HG03457 (cell line): Measurements from ENCODE around the gene TEX13C.
A peak's percentile ranks its signal among the peaks of the same experiment; 100 is the strongest.
"Not testable (repeated sequence)": the region's sequence is repeated elsewhere in the genome, so short reads cannot be mapped to it uniquely, and the experiment has no call there.

Source experiments
- ATAC-seq: cut with Tn5 transposase; IDR thresholded peaks from one replicate; pipeline ENCODE4 v1.9.1; 2021; ENCODE audit warnings: moderate number of reproducible peaks; ENCODE audit not compliant: unreplicated experiment

TEX13C gene

DNA sequence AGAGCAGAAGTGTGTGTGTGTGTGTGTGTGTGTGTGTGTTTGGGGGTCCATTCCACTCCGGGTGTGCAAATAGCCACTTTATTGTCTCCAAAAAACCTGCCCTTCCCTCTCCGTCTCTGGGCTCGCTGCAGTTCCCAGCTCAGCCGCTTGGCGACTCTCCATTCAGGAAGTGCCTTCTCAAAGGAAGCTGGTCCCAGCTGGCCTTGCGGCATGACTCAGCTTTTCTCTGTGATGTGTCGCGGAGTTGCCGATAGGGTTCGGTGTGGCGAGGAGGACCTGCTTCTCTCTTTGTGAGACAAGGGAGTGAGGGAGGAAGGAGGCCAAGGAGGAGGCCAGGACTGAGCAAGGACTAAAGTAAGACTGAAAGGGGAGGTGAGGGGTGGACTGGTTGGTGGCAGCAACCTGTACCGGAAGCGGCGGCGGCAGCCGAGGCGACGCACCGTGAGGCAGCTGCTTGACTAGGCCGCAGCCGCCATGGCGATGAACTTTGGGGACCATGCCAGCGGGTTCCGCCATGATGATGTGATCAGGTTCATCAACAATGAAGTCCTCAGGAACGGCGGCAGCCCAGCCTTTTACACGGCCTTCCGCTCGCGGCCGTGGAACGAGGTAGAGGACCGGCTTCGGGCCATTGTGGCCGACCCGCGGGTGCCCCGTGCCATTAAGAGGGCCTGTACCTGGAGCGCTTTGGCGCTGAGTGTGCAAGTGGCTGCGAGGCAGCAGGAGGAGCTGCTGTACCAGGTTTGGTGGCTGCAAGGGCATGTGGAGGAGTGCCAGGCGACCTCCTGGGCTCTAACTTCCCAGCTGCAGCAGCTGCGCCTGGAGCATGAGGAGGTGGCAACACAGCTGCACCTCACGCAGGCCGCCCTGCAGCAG lies at the start of gene TEX13C:
TEX13C (plus strand) TSS at position 226 of the 876 bp plus-strand sequence; CDS start at position 475, 249 bp downstream.
- no peak for ATAC-seq

DNA sequence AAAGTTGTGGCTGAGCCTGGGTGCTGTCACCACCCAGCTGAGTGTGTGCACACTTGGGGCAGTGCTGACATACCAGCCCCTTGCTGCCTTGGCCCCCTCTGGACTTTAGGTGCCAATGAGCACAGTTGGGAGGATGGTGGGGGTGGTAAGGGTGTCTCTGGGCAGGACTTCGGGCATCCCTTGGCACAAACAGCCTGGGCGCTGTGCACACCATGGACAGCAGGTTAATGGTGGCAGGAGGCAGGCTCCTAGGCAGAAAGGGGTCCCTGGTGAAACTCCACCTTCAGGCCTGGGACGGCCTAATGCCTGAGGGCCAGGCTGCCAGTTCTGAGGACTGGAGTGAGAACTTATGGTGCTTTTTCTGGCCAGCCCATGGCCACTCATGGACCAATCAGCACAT lies 32.4 kb upstream of the TEX13C start:
- ATAC-seq: no peak

DNA sequence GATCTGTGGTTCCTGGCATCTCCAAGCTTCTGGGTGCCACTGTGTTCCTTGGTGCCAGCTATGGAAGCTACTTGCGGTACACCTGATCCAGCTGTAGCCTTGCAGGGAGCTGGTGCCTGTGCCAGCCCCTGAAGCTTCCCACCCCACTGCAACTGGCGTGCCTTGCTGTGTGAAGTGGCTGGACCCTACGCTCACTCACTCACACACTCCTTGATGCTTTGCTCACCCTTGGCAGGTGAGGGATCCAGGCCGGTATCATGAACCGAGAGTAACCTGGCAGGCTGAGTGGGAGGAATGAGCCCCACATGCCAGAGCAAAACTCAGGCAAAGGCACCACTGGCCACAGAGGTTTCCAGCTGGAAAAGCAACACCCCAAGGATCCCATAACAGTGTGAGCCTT lies 31.3 kb upstream of the TEX13C start:
- no peak for ATAC-seq

DNA sequence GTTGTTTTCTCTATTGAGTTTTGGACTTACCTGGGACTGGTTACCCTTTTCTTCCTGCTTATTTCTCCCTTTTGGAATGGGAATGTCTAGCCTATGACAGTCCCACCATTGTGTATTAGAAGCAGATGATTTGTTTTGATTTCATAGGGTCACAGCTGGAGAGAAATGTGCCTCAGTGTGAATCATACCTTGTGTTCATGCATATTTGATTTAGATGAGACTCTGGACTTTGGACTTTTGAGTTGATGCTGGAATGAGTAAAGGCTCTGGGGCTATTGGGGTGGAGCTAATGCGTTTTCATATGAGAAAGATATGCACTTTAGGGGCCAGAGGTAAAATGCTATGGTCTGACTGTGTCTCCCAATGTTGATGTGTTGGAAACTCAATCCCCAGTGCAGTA lies 30.5 kb upstream of the TEX13C start:
- no peak for ATAC-seq

DNA sequence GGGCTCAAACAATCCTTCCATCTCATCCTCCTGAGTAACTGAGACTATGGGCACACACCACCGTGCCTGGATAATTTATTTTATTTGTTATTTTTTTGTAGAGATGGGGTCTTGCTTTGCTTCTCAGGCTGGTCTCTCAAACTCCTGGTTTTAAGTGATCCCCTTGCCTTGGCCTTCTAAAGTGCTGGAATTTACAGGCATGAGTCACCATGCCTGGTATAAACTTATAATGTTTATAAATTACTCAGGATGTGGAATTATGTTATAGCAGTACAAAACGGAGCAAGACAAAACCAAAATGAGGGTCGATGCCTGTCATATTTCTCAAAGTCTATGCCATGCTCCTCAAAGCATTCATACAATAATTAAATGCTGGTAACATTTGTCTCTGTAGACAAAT lies 29.8 kb upstream of the TEX13C start:
- ATAC-seq: no peak

DNA sequence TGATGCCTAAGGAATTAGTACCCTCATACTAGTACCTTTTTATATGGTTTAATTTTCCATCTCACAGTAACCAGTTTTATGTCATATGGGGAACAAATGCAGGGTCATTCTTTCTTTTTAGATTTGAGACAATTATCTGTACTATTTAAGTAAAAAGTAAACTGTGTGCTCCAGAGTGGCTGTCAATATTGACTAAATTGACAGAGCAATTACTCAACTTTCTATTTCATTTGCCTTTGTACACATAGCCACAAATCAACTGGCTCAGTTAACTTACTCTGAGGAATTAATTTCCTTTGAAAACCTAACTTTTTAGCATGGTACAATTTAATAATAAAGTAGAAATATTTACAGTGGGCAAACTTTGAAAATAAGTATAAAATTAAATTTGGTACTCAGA lies 28.5 kb upstream of the TEX13C start:
- no peak for ATAC-seq

DNA sequence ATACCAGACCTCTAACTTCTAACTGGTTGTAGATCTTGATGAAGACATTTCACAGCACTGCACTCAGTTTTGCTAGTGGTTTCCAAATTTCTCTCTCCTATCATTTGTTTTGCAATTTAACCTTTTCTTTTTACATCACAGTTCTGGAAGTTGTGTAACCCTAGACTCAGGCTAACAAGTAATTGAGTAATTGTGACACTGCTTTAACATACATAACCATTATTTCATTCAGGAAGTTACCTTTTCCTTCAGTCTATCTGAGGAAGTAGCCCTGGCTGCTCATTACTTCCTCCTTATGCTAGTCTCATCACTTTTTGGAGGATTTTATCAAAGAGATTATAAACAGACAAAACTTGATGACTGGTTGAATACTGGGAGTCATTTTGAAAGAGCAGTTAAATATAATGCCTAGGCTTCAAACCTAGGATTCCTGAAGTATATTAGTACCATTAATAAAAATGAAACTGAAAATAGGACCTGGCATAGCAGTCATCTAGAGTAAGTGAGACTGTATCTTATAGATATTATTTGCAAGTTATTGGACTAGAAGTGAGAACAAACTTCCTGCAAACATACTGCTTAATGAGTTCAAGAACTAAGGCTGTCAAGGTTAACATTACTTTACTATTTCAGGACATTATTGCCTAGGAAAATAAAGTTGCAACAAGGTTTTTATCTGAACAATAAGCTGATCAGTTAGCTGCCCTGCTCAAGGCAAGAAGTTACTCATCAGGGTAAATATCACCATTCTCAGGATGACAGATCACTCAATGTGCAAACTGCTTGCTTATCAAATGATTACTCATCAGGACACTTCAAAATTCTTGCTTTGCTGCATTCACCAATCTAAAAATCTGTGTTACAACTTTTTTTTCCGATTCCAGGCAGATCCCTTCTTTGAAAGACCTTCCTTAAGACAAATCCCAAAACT lies 25.6 kb upstream of the TEX13C start:
- ATAC-seq: peak; percentile 61

DNA sequence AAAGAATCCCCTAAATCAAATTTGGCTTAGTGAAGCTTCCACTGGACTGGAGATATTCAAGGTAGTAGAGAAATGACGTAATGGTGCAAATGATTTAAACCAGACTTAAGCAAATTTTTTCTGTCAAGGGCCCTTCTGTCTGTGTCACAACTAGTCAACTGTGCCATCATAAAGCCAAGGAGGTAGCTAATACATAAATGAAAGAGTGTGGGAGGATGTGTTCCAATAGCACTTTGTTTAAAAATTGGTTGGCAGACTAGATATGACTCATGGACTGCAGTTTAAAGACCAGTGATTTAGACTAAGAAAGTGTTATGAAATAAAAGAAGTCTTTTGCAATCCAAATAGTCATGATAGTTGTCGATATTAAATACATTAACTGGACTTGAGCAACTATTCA lies 24.3 kb upstream of the TEX13C start:
- peak; percentile 88 for ATAC-seq

DNA sequence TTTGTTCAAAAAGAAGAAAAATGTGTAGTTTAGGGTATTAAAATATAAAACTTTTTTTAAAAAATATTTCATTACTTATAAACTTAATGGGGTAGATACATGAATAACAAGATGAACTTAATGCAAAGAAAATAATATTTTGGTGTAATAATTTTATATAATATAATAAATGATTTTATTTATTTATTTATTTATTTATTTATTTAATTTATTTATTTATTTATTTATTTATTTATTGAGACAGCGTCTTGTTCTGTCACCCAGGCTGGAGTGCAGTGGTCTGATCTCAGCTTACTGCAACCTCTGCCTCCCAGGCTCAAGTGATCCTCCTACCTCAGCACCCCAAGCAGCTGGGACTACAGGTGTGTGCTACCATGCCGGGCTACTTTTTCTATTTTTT lies 20.8 kb upstream of the TEX13C start:
- ATAC-seq: no peak

DNA sequence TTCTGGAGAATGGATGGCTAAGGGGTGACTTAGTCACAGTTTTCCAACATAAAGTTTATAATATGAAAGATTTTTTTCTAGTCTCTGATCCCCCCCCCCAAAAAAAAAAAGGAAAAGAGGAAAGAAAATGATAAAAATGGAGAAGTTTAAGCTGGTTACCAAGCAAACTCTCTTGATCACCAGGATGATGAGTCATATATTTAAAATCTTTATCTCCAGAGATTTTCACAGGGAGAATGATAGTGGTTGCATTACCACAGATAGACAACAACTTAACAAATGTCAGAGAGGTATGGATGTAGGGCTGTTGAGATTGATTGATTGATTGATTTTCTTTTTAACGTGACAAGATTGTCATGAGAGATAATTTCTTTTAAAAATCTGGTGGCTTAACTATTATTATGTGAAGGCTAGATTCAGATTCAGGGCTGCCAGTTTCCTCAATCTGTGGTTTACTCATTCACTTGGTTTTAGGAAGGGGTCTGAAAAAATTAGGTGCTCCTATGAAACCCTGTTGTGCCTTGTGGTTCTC lies 13.3 kb upstream of the TEX13C start:
- no peak for ATAC-seq

DNA sequence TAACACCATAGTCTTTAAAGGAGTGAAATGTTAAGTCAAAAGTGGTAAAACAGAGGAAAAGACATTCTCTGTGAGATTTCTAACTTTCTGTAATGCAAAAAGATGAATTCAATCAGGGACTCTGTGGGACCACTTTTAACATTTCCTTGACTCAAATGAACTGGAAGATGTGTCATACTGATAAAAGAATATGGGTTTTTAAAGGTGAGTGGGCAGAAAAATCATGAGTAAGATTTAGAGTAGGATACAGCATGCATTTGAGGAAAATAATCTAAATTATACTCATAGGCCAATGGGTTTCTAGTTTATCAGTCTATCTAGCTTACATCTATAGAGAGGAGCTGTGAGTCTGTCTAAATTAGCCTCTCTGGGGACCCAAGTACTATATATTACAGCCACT lies 11.0 kb upstream of the TEX13C start:
- no peak for ATAC-seq

DNA sequence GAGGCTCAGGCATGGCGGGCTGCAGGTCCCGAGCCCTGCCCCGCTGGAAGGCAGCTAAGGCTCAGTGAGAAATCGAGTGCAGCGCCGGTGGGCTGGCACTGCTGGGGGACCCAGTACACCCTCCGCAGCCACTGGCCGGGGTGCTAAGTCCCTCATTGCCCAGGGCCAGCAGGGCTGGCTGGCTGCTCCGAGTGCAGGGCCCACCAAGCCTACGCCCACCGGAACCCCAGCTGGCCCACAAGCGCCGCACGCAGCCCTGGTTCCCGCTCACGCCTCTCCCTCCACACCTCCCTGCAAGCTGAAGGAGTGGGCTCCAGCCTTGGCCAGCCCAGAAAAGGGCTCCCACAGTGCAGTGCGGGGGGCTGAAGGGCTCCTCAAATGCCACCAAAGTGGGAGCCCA lies 505 bp upstream of the TEX13C start:
- not testable (repeated sequence) for ATAC-seq

DNA sequence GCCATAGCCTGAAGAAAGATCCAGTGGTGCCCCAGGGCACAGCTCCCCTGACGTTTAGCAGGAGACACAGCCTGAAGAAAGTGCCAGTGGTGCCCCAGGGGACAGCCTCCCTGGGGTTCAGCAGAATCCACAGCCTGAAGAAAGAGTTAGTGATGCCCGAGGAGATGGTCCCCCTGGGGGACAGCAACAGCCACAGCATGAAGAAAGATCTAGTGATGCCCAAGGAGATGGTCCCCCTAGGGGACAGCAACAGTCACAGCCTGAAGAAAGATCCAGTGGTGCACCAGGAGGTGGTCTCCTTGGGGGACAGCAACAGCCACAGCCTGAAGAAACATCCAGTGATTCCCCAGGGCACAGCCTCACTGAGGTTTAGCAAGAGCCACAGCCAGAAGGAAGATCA lies 2.8 kb downstream of the TEX13C start:
- no peak for ATAC-seq

DNA sequence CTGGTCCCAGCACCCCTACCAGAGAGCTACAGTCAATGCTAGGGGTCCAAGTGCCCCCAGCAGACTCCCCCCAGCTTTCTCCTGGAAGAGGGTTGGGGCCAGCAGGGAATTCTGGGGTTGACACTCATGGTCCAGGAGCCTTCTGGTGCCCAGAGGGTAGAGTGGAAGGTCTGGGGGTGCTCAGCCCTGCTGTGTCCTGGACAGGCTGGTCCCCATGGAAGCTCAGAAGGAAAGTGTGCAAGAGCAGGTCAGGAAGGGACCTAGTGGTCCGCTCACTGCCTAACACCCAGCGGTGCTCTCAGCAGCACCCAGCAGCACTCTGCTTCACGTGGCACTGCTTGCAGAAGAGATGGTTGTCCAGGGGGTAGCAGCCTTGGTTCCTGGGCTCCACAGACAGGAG lies 6.9 kb downstream of the TEX13C start:
- no peak for ATAC-seq

DNA sequence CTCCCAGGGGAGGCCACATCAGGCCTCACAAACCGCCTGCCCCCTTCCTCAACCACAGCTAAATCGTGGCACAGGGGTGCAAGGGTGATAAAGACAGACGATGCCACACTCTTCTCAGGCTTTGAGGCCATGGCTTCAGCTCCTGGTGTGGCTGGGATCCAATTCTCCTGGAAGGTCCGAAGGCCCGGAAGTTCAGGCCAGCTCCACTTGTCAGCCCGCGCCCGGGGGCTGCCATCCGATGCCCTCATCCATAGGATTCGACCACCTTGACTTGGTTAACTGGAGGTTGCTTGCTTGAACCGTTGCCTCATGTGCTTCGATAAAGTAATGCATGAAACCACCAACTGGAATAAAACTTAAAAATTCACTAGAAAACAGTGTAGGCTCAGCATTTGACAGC lies 8.2 kb downstream of the TEX13C start:
- no peak for ATAC-seq

DNA sequence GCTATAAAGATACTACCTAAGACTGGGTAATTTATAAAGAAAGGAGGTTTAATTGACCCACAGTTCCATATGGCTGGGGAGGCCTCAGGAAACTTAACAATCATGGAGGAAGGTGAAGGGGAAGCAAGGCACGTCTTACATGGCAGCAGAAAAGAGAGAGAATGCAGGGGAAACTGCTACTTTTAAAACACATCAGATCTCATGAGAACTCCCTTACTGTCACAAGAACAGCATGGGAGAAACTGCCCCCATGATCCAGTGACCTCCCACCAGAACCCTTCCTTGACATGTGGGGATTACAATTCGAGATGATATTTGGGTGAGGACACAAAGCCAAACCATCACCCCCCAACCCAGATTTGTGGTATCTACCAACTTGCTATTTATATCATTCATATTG lies 13.9 kb downstream of the TEX13C start:
- no peak for ATAC-seq

DNA sequence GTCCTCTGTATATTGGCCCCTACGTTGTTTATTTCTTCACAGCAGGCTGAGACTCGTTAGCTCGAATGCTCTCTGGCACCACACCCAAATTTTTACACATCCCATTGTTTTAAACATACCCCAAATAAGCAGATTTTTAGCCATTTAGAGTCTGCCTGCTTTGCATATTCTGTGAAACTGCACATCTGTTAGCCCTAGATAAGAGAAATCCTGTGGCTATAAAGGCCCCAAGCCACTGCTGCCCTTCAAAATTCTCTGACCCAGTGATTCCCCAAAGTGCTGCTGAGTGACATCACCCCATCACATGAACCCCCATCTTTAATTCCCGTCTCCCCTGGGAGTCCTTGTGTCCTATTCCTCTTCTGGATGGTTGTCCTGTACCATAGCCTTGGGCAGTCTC lies 20.8 kb downstream of the TEX13C start:
- ATAC-seq: no peak

DNA sequence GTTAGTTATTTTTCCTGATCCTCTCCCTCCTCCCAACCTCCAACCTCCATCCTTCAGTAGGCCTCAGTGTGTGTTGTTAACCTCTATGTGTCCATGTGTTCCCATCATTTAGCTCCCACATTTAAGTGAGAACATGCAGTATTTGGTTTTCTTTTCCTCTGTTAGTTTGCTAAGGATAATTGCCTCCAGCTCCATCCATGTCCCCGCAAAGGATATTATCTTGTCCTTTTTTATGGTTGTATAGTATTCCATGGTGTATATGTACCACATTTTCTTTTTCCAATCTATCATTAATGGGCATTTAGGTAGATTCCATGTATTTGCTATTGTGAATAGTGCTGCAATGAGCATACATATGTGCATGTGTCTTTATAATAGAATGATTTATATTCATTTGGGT lies 54.5 kb downstream of the TEX13C start:
- no peak for ATAC-seq
